ENCODE measurements around the gene CLASP1. TPM values are rescaled to one million over a fixed set of nuclear protein-coding genes. Genes with fewer than 3 reads are reported as not detected.

CLASP1 gene
- total RNA-seq, 2 experiments from 2014 or later, result 33.8 to 72.4 TPM

DNA sequence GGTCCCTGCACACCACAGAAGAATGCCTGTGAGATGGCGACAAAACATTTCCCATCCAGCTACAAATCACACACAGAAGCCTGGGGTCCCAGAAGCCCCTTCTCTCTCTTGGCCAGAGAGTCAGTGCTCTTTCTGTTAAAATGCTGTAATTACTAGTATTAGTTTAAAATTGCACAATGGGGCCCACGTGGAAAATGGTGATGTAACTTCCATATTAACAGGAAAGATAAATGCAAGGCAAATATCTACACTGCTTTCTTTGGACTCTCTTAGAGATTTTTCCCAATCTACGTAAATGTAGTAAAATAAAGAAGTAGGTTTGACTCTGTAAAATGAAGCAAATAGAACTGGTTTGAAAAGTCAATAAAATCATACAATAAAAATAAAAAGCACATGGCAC, 250.4 kb downstream of the CLASP1 start:
- Histone ChIP-seq H3K79me2 (ENCODE audit: insufficient read depth, low read depth, low read length) (no peaks in the 10 kb centered on the region), H3K4me2 (ENCODE audit: low read length) (no peak overlapping the region), H3K9me3 (ENCODE audit: low read length) (no peaks in the 10 kb centered on the region), H4K20me1 (ENCODE audit: insufficient read depth, low read length) (no peaks in the 10 kb centered on the region), H3K9me2 (ENCODE audit: insufficient read depth, low read length) (no peaks in the 10 kb centered on the region), H2AFZ (ENCODE audit: low read length) (no peak overlapping the region), H3K4me3 (ENCODE audit: low read depth, low read length, poor library complexity, severe bottlenecking) (no peak overlapping the region), H3K27ac (ENCODE audit: low read depth, low read length, poor library complexity, severe bottlenecking) (no peak overlapping the region), H3K36me3 (ENCODE audit: insufficient read depth, low read length) (peaks cover 77% of the 10 kb centered on the region), H3K4me1 (ENCODE audit: insufficient read depth, low read length, poor library complexity, severe bottlenecking) (no peaks in the 10 kb centered on the region)
- ChIA-PET CTCF (ENCODE audit: unreplicated experiment) (no interaction called here), POLR2A (interaction anchor here (0.6 kb wide), 1 partner anchor 34 kb away, joined by 3 read pairs; no protein-coding TSS in a partner anchor)
- no peak for TF ChIP-seq EZH2phosphoT487 (IDR thresholded peaks at IDR 0.05; ENCODE audit: borderline replicate concordance, low read depth, low read length)
- TF ChIP-seq, protein P1, sequence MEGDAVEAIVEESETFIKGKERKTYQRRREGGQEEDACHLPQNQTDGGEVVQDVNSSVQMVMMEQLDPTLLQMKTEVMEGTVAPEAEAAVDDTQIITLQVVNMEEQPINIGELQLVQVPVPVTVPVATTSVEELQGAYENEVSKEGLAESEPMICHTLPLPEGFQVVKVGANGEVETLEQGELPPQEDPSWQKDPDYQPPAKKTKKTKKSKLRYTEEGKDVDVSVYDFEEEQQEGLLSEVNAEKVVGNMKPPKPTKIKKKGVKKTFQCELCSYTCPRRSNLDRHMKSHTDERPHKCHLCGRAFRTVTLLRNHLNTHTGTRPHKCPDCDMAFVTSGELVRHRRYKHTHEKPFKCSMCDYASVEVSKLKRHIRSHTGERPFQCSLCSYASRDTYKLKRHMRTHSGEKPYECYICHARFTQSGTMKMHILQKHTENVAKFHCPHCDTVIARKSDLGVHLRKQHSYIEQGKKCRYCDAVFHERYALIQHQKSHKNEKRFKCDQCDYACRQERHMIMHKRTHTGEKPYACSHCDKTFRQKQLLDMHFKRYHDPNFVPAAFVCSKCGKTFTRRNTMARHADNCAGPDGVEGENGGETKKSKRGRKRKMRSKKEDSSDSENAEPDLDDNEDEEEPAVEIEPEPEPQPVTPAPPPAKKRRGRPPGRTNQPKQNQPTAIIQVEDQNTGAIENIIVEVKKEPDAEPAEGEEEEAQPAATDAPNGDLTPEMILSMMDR (conservative IDR thresholded peaks at IDR 0.05; ENCODE audit: low read length), result no peak
- DNase-seq (ENCODE audit: low spot score), result no peak
- intact Hi-C loops (cut with micrococcal nuclease; ENCODE audit: unreplicated experiment), result no loop called here
- BruUV-seq (replicated peaks), result no TSS peak

DNA sequence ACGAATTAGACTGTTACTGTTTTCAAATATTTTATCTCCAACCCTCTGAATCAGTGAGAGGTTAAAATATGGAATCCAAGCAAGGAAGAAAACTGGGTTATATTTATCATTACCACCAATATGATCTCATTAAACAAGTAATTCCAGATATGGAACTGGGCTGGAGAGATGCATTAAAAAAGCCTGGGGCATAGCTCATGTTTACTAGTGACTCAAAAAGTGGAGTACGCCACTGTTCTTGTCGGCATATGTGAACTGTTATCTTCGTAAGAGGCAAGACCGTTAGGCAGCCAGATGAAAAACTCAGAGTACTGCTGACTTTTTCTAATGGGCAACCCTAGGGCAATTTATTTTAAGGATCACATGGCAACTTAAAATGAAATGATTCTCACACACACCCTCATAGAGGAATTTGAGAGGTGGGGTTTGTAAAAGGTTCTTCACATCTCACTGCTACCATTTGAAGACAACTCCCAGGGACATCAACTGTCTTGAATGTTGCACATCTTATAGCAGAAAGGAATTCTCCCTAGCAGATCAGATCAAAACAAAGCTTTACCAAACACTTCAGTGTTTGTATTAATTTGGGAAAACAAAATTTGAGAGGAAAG, 259.1 kb downstream of the CLASP1 start:
- ChIA-PET POLR2A (interaction anchor here (0.6 to 0.7 kb wide), 2 partner anchors 8 to 66 kb away, joined by 3 to 4 read pairs; no protein-coding TSS in a partner anchor), CTCF (ENCODE audit: unreplicated experiment) (no interaction called here)
- Histone ChIP-seq H2AFZ (ENCODE audit: low read length) (no peak overlapping the region), H3K27ac (ENCODE audit: low read depth, low read length, poor library complexity, severe bottlenecking) (no peak overlapping the region), H3K79me2 (ENCODE audit: insufficient read depth, low read depth, low read length) (no peaks in the 10 kb centered on the region), H3K4me1 (ENCODE audit: insufficient read depth, low read length, poor library complexity, severe bottlenecking) (no peaks in the 10 kb centered on the region), H3K36me3 (ENCODE audit: insufficient read depth, low read length) (peaks cover 54% of the 10 kb centered on the region), H3K9me2 (ENCODE audit: insufficient read depth, low read length) (no peaks in the 10 kb centered on the region), H3K4me2 (ENCODE audit: low read length) (no peak overlapping the region), H3K4me3 (ENCODE audit: low read depth, low read length, poor library complexity, severe bottlenecking) (no peak overlapping the region), H3K9me3 (ENCODE audit: low read length) (no peaks in the 10 kb centered on the region), H4K20me1 (ENCODE audit: insufficient read depth, low read length) (no peaks in the 10 kb centered on the region)
- no TSS peak for BruUV-seq (replicated peaks)
- DNase-seq (ENCODE audit: low spot score), result no peak
- no peak for TF ChIP-seq EZH2phosphoT487 (IDR thresholded peaks at IDR 0.05; ENCODE audit: borderline replicate concordance, low read depth, low read length)
- TF ChIP-seq, protein P1 (conservative IDR thresholded peaks at IDR 0.05; ENCODE audit: low read length), result no peak
- intact Hi-C loops (cut with micrococcal nuclease; ENCODE audit: unreplicated experiment), result no loop called here

- H3K4me1 ChIP-seq (ENCODE audit: insufficient read depth, low read length, poor library complexity, severe bottlenecking), result no peaks in the 10 kb centered on the region
- BruUV-seq (replicated peaks), result no TSS peak
- ChIA-PET POLR2A (interaction anchor here (0.6 to 1.1 kb wide), 5 partner anchors 9 to 1585 kb away, joined by 3 to 5 read pairs (median 3); no protein-coding TSS in a partner anchor), CTCF (ENCODE audit: unreplicated experiment) (no interaction called here)
- H3K9me2 ChIP-seq (ENCODE audit: insufficient read depth, low read length), result no peaks in the 10 kb centered on the region
- no peak for TF ChIP-seq EZH2phosphoT487 (IDR thresholded peaks at IDR 0.05; ENCODE audit: borderline replicate concordance, low read depth, low read length)
- TF ChIP-seq, protein P1 (conservative IDR thresholded peaks at IDR 0.05; ENCODE audit: low read length), result no peak
- H3K4me2 ChIP-seq (ENCODE audit: low read length), result no peak overlapping the region
- intact Hi-C loops (cut with micrococcal nuclease; ENCODE audit: unreplicated experiment), result no loop called here
- DNase-seq (ENCODE audit: low spot score), result no peak
- no peak overlapping the region for H2AFZ ChIP-seq (ENCODE audit: low read length)
- H3K36me3 ChIP-seq (ENCODE audit: insufficient read depth, low read length), result peaks cover 48% of the 10 kb centered on the region
- H3K79me2 ChIP-seq (ENCODE audit: insufficient read depth, low read depth, low read length), result no peaks in the 10 kb centered on the region
- no peaks in the 10 kb centered on the region for H3K9me3 ChIP-seq (ENCODE audit: low read length)
- no peaks in the 10 kb centered on the region for H4K20me1 ChIP-seq (ENCODE audit: insufficient read depth, low read length)
- H3K4me3 ChIP-seq (ENCODE audit: low read depth, low read length, poor library complexity, severe bottlenecking), result no peak overlapping the region
- no peak overlapping the region for H3K27ac ChIP-seq (ENCODE audit: low read depth, low read length, poor library complexity, severe bottlenecking)
These were observed 260.9 kb downstream of the CLASP1 start for GRCh38 chr2:121388371-121388770.
